Measurements from ENCODE around the gene RALGAPA1.
A peak's percentile ranks its signal among the peaks of the same experiment; 100 is the strongest.

The RALGAPA1 gene

GRCh38 chr14:35533357-35534207, 275.5 kb downstream of the RALGAPA1 start, which contains the start of gene INSM2:
TSS of gene INSM2 (plus strand) at chr14:35534164. CDS start at chr14:35534253, 89 bp downstream.
- peak in 3 of 4 experiments; percentile 16 to 34 (median 33) for DNase-seq

- DNase-seq, result no peak
Observed at GRCh38 chr14:35532783-35533356, 276.2 kb downstream of the RALGAPA1 start.

GRCh38 chr14:35531960-35532747, 276.9 kb downstream of the RALGAPA1 start:
- no peak for DNase-seq

- no peak for DNase-seq
Observed at GRCh38 chr14:35526962-35527361, 282.1 kb downstream of the RALGAPA1 start.

GRCh38 chr14:35525695-35526094, 283.4 kb downstream of the RALGAPA1 start:
- DNase-seq, result no peak

- no peak for DNase-seq
Observed at GRCh38 chr14:35519986-35520385, 289.1 kb downstream of the RALGAPA1 start.

- DNase-seq, result no peak
Observed at GRCh38 chr14:35515916-35516315, 293.2 kb downstream of the RALGAPA1 start.

- no peak for DNase-seq
Observed at GRCh38 chr14:35512765-35513164, 296.3 kb downstream of the RALGAPA1 start.

GRCh38 chr14:35509846-35510245, 299.2 kb downstream of the RALGAPA1 start:
- DNase-seq, result no peak

GRCh38 chr14:35506927-35507326, 302.2 kb downstream of the RALGAPA1 start:
- no peak for DNase-seq

GRCh38 chr14:35506461-35506860, 302.6 kb downstream of the RALGAPA1 start:
- no peak for DNase-seq

- DNase-seq, result no peak
Observed at GRCh38 chr14:35504260-35504659, 304.8 kb downstream of the RALGAPA1 start.

- no peak for DNase-seq
Observed at GRCh38 chr14:35503646-35504045, 305.4 kb downstream of the RALGAPA1 start.

GRCh38 chr14:35499180-35499579, 309.9 kb downstream of the RALGAPA1 start:
- no peak for DNase-seq

- DNase-seq, result no peak
Observed at GRCh38 chr14:35495278-35495677, 313.8 kb downstream of the RALGAPA1 start.

GRCh38 chr14:35492569-35493014, 316.5 kb downstream of the RALGAPA1 start:
- no peak for DNase-seq
